IMR-90 (cell line): Measurements from ENCODE around the gene KIF12. TPM values are rescaled to one million over a fixed set of nuclear protein-coding genes. Genes with fewer than 3 reads are reported as not detected.

Source experiments
- ATAC-seq: fragments of 200-7000 bp; cut with Tn5 transposase; 2 replicates; pipeline ENCODE4 v1.9.1; 2020; ENCODE audit warnings: low read depth, mild to moderate bottlenecking, moderate library complexity
- BruUV-seq: library from RNA; stranded (reverse); fragments of 400-500 nt; replicated peaks from 2 replicates; lab custom pipeline; 2021; lab: Mats Ljungman, UMichigan
- CTCF ChIA-PET: fragments of 300-600 bp; formaldehyde crosslinking; extraction: SDS; loops from one replicate; lab custom pipeline; 2021; ENCODE audit warnings: antibody characterized with exemption; lab: Yijun Ruan, JAX
- POLR2A ChIA-PET: fragments of 300-600 bp; sonication (Branson Sonifier 250); formaldehyde crosslinking; loops from one replicate; lab custom pipeline; 2022; ENCODE audit warnings: antibody characterized with exemption; ENCODE audit not compliant: unreplicated experiment; lab: Charles Lee
- DNase-seq: peaks from one replicate; pipeline ENCODE4 v3.0.0; 2013
- H2AFZ ChIP-seq: replicated peaks from 2 replicates; pipeline ENCODE3; 2013; ENCODE audit warnings: low read length, mild to moderate bottlenecking; ENCODE audit not compliant: poor library complexity
- H2AK5ac ChIP-seq: 2 replicates; pipeline ENCODE4 v1.6.1; 2013; ENCODE audit warnings: low read depth, low read length, inconsistent platforms
- H2AK9ac ChIP-seq: replicated peaks from 2 replicates; pipeline ENCODE3; 2013; ENCODE audit warnings: mild to moderate bottlenecking, low read depth, low read length, moderate library complexity; ENCODE audit not compliant: poor library complexity
- H2BK120ac ChIP-seq: 2 replicates; pipeline ENCODE4 v1.6.1; 2013; ENCODE audit warnings: low read depth, low read length, inconsistent platforms
- H2BK15ac ChIP-seq: 3 replicates; pipeline ENCODE4 v1.6.1; 2013; ENCODE audit warnings: low read depth, low read length, inconsistent platforms
- H2BK20ac ChIP-seq: 2 replicates; pipeline ENCODE4 v1.6.1; 2013; ENCODE audit warnings: low read depth, mild to moderate bottlenecking, inconsistent platforms, low read length, moderate library complexity
- H2BK5ac ChIP-seq: 2 replicates; pipeline ENCODE4 v1.6.1; 2013; ENCODE audit warnings: mild to moderate bottlenecking, low read depth, low read length, inconsistent platforms; ENCODE audit not compliant: poor library complexity, severe bottlenecking
- H3K14ac ChIP-seq: replicated peaks from 2 replicates; pipeline ENCODE4 v1.6.1; 2013; ENCODE audit warnings: low read depth, low read length, inconsistent platforms
- H3K18ac ChIP-seq: 2 replicates; pipeline ENCODE4 v1.6.1; 2013; ENCODE audit warnings: low read depth, low read length, control low read depth
- H3K23ac ChIP-seq: 2 replicates; pipeline ENCODE4 v1.6.1; 2013; ENCODE audit warnings: low read depth, low read length, inconsistent platforms
- H3K27ac ChIP-seq: 2 replicates; pipeline ENCODE4 v1.5.1; 2013; ENCODE audit warnings: mild to moderate bottlenecking, control low read depth, low read length; ENCODE audit not compliant: insufficient read depth
- H3K27me3 ChIP-seq: 2 replicates; pipeline ENCODE4 v1.6.1; 2013; ENCODE audit warnings: low read length; ENCODE audit not compliant: control insufficient read depth, insufficient read depth
- H3K36me3 ChIP-seq: 2 replicates; pipeline ENCODE4 v1.6.1; 2013; ENCODE audit warnings: low read length, mixed read lengths; ENCODE audit not compliant: control insufficient read depth, insufficient read depth
- H3K4ac ChIP-seq: 2 replicates; pipeline ENCODE4 v1.6.1; 2013; ENCODE audit warnings: low read depth, low read length, inconsistent platforms
- H3K4me1 ChIP-seq: 2 replicates; pipeline ENCODE4 v1.6.1; 2013; ENCODE audit warnings: low read length, mixed read lengths; ENCODE audit not compliant: control insufficient read depth, insufficient read depth
- H3K4me2 ChIP-seq: 2 replicates; pipeline ENCODE4 v1.6.1; 2013; ENCODE audit warnings: low read depth, mild to moderate bottlenecking, control low read depth, low read length, moderate library complexity
- H3K4me3 ChIP-seq: 2 replicates; pipeline ENCODE4 v1.5.1; 2013; ENCODE audit warnings: low read depth, mild to moderate bottlenecking, control low read depth, low read length, moderate library complexity; ENCODE audit not compliant: insufficient read depth
- H3K56ac ChIP-seq: 2 replicates; pipeline ENCODE4 v1.6.1; 2013; ENCODE audit warnings: low read length, inconsistent platforms; ENCODE audit not compliant: insufficient read depth; ENCODE audit errors: extremely low read depth
- H3K79me1 ChIP-seq, 2 experiments: 2 replicates each; pipeline ENCODE4 v1.6.1; 2013; ENCODE audit warnings: low read length in 2 of 2, inconsistent platforms in 1 of 2, low read depth in 1 of 2
- H3K9ac ChIP-seq: 2 replicates; pipeline ENCODE4 v1.6.1; 2013; ENCODE audit warnings: low read depth, low read length, control low read depth
- H3K9me1 ChIP-seq: 2 replicates; pipeline ENCODE4 v1.6.1; 2013; ENCODE audit warnings: low read length, inconsistent platforms; ENCODE audit not compliant: insufficient read depth
- H3K9me3 ChIP-seq: 2 replicates; pipeline ENCODE4 v1.6.1; 2013; ENCODE audit warnings: low read length; ENCODE audit not compliant: control insufficient read depth, insufficient read depth
- H4K20me1 ChIP-seq: 2 replicates; pipeline ENCODE4 v1.6.1; 2013; ENCODE audit warnings: low read length, inconsistent platforms; ENCODE audit not compliant: insufficient read depth
- H4K5ac ChIP-seq: 2 replicates; pipeline ENCODE4 v1.6.1; 2013; ENCODE audit warnings: mild to moderate bottlenecking, low read depth, low read length, control low read depth
- H4K8ac ChIP-seq, 2 experiments: 2 replicates each; pipeline ENCODE4 v1.6.1; 2013; ENCODE audit warnings: low read depth in 2 of 2, low read length in 2 of 2, control low read depth in 1 of 2, inconsistent platforms in 1 of 2
- H4K91ac ChIP-seq: 2 replicates; pipeline ENCODE4 v1.6.1; 2013; ENCODE audit warnings: low read depth, low read length, inconsistent platforms; ENCODE audit not compliant: insufficient read depth
- CTCF ChIP-seq: conservative IDR thresholded peaks from 2 replicates; pipeline ENCODE4 v1.5.1; 2012; ENCODE audit warnings: mild to moderate bottlenecking, low read depth, low read length, improper control_type of control experiment
- MAFK ChIP-seq: IDR thresholded peaks from 2 replicates; pipeline ENCODE4 v1.6.1; 2012; ENCODE audit warnings: low read depth, low read length, improper control_type of control experiment
- MAZ ChIP-seq: IDR thresholded peaks from 2 replicates; pipeline ENCODE4 v1.6.1; 2012; ENCODE audit warnings: low read depth, mild to moderate bottlenecking, low read length, improper control_type of control experiment, moderate library complexity, borderline replicate concordance
- MXI1 ChIP-seq: IDR thresholded peaks from 2 replicates; pipeline ENCODE4 v1.6.1; 2012; ENCODE audit warnings: low read depth, mild to moderate bottlenecking, low read length, moderate library complexity, borderline replicate concordance
- NFE2L2 ChIP-seq: fragments of 150-350 bp; IDR thresholded peaks from 2 replicates; pipeline ENCODE4 v1.6.1; 2016; ENCODE audit warnings: low read depth, mild to moderate bottlenecking, low read length
- POLR2A ChIP-seq: IDR thresholded peaks from 2 replicates; pipeline ENCODE4 v1.6.1; 2012; ENCODE audit warnings: mild to moderate bottlenecking, low read depth, low read length
- RAD21 ChIP-seq: IDR thresholded peaks from 2 replicates; pipeline ENCODE4 v1.6.1; 2012; ENCODE audit warnings: low read length, improper control_type of control experiment
- RCOR1 ChIP-seq: IDR thresholded peaks from 2 replicates; pipeline ENCODE4 v1.6.1; 2012; ENCODE audit warnings: mild to moderate bottlenecking, low read length, improper control_type of control experiment; ENCODE audit not compliant: insufficient replicate concordance
- SMC3 ChIP-seq: fragments of 150-350 bp; IDR thresholded peaks from 2 replicates; pipeline ENCODE4 v1.6.1; 2016; ENCODE audit warnings: low read depth, mild to moderate bottlenecking, antibody characterized with exemption, low read length, moderate library complexity
- WGBS, 2 experiments: methylation state at CpG; one replicate each; pipeline versions ENCODE4 v1.1.5 to v1.1.7; 2013; ENCODE audit warnings: missing lambda C conversion rate in 2 of 2; ENCODE audit not compliant: insufficient read length in 1 of 2; ENCODE audit errors: extremely low coverage in 2 of 2; 5-methylcytosine and 5-hydroxymethylcytosine counted together
- dilution Hi-C: fragments of 300-500 bp; cut with HindIII; formaldehyde crosslinking; loops from one replicate; pipeline ENCODE4 v1.14.3; 2018; ENCODE audit warnings: low sequenced_read_pairs; ENCODE audit not compliant: unreplicated experiment
- in situ Hi-C: fragments of 300-500 bp; cut with MboI; formaldehyde crosslinking; loops from 3 replicates; pipeline ENCODE4 v1.14.3; 2019; ENCODE audit warnings: low sequenced_read_pairs, inconsistent platforms, mixed read lengths
- intact Hi-C: fragments of 100-400 bp; cut with micrococcal nuclease; formaldehyde crosslinking; loops from 2 replicates; pipeline ENCODE4 v1.10.0; 2022
- polyA plus RNA-seq, 3 experiments: library from polyadenylated mRNA; depleted of rRNA; stranded (reverse); fragments of >200 nt; gene quantifications; 2 replicates each; pipeline ENCODE4 v1.2.3, GENCODE V29; 2012; ENCODE audit warnings: low replicate concordance in 1 of 3
- total RNA-seq: library from RNA; depleted of rRNA; stranded (reverse); fragments of >200 nt; gene quantifications from 2 replicates; pipeline ENCODE4 v1.2.3, GENCODE V29; 2012

The KIF12 gene
- total and polyA plus RNA-seq, 2 of the 4 experiments (the other 2 are of a cell fraction), result not detected

- no peak overlapping the region for H4K91ac ChIP-seq
- H4K8ac ChIP-seq, result no peak overlapping the region
- H3K9me3 ChIP-seq, result peaks cover 2% of the 10 kb centered on the region
- 0 out of 2 replicates have a peak overlapping the region, but pooled peaks have one; percentile 24 for H2AK5ac ChIP-seq
- H3K36me3 ChIP-seq, result no peaks in the 10 kb centered on the region
- peaks cover 6% of the 10 kb centered on the region for H3K4me1 ChIP-seq
- H3K9ac ChIP-seq, result no peak overlapping the region
- TF ChIP-seq MAFK (no peak), SMC3 (peak; percentile 96), MXI1 (no peak), MAZ (peak; percentile 46; the same call in 1 of the 2 replicates), RAD21 (peak; percentile 98), RCOR1 (no peak), NFE2L2 (no peak), CTCF (peak; percentile 99), POLR2A (peak; percentile 55; the same call in 1 of the 2 replicates)
- H2BK5ac ChIP-seq, result no peak overlapping the region
- no peak overlapping the region for H3K23ac ChIP-seq
- in situ Hi-C loops (no loop called here), intact Hi-C loops (loop anchor here (1.0 to 2.0 kb wide), 3 partner anchors 47 to 197 kb away; partner anchors contain the start of gene COL27A1), dilution Hi-C loops (no loop called here)
- H3K18ac ChIP-seq, result no peak overlapping the region
- DNase-seq (peak; percentile 77), ATAC-seq (peak; percentile 100)
- H2AK9ac ChIP-seq, result no peak overlapping the region
- no peaks in the 10 kb centered on the region; the same call in 1 of the 2 replicates for H4K20me1 ChIP-seq
- no peak overlapping the region for H3K4me2 ChIP-seq
- POLR2A ChIA-PET, result interaction anchor here (0.7 kb wide), 1 partner anchor 205 kb away, joined by 3 read pairs; no protein-coding TSS in a partner anchor
- H2BK15ac ChIP-seq, result no peak overlapping the region
- no peak overlapping the region for H2BK20ac ChIP-seq
- H3K4ac ChIP-seq, result no peak overlapping the region
- peak overlapping the region; percentile 71 for H2AFZ ChIP-seq
- CTCF ChIA-PET, result interaction anchor here (0.6 to 1.9 kb wide), 29 partner anchors 10 to 231 kb away, joined by 3 to 16 read pairs (median 4); partner anchors contain the start of genes COL27A1 and KIF12
- peaks cover 9% of the 10 kb centered on the region for H3K27me3 ChIP-seq
- H2BK120ac ChIP-seq, result no peak overlapping the region
- H3K27ac ChIP-seq, result no peak overlapping the region
- H3K79me1 ChIP-seq, result no peaks in the 10 kb centered on the region
- 57% methylated on average over 3 of the region's 28 CpGs; no CpG with 5 or more reads in 1 of the 2 experiments for WGBS, 2 experiments
- H4K5ac ChIP-seq, result no peak overlapping the region
- no TSS peak for BruUV-seq
- no peak overlapping the region for H3K4me3 ChIP-seq
- H3K56ac ChIP-seq, result no peak overlapping the region
- H3K9me1 ChIP-seq, result no peaks in the 10 kb centered on the region
- H3K14ac ChIP-seq, result no peak overlapping the region
Observed at GRCh38 chr9:114108016-114108833, 9.1 kb upstream of the KIF12 start.
